ENCODE measurements around the gene CDH22.

The CDH22 gene

GRCh38 chr20:46171476-46171875 lies 136.8 kb downstream of the CDH22 start:
- peaks cover 0 to 4% of the 10 kb centered on the region in 2 experiments for H3K4me1 ChIP-seq (ENCODE audit: control insufficient read depth in 1 of 2, insufficient read depth in 1 of 2, low read depth in 1 of 2, low read length in 1 of 2)
- H3K4me3 ChIP-seq (ENCODE audit: low read depth in 1 of 2, low read length in 1 of 2): no peak overlapping the region
- TF ChIP-seq CTCF (IDR thresholded peaks at IDR 0.05): no peak
- no peaks in the 10 kb centered on the region for H3K9me3 ChIP-seq
- no peaks in the 10 kb centered on the region for H3K36me3 ChIP-seq
- no peak overlapping the region for H3K27ac ChIP-seq
- peaks cover 76% of the 10 kb centered on the region for H3K27me3 ChIP-seq

GRCh38 chr20:46169245-46170171 lies 138.8 kb downstream of the CDH22 start:
- no peak for TF ChIP-seq CTCF (IDR thresholded peaks at IDR 0.05)
- H3K4me1 ChIP-seq (ENCODE audit: control insufficient read depth in 1 of 2, insufficient read depth in 1 of 2, low read depth in 1 of 2, low read length in 1 of 2): peaks cover 0 to 3% of the 10 kb centered on the region in 2 experiments
- H3K4me3 ChIP-seq (ENCODE audit: low read depth in 1 of 2, low read length in 1 of 2): no peak overlapping the region
- peaks cover 60% of the 10 kb centered on the region for H3K27me3 ChIP-seq
- H3K36me3 ChIP-seq: no peaks in the 10 kb centered on the region
- H3K27ac ChIP-seq: no peak overlapping the region
- no peaks in the 10 kb centered on the region for H3K9me3 ChIP-seq

GRCh38 chr20:46168438-46168837 lies 139.9 kb downstream of the CDH22 start:
- Histone ChIP-seq H3K4me3 (ENCODE audit: low read depth in 1 of 2, low read length in 1 of 2) (no peak overlapping the region), H3K27me3 (peaks cover 57% of the 10 kb centered on the region), H3K36me3 (no peaks in the 10 kb centered on the region), H3K27ac (no peak overlapping the region), H3K4me1 (ENCODE audit: control insufficient read depth in 1 of 2, insufficient read depth in 1 of 2, low read depth in 1 of 2, low read length in 1 of 2) (no peaks in the 10 kb centered on the region), H3K9me3 (no peaks in the 10 kb centered on the region)
- TF ChIP-seq CTCF (IDR thresholded peaks at IDR 0.05): no peak

GRCh38 chr20:46167080-46167479 lies 141.2 kb downstream of the CDH22 start:
- Histone ChIP-seq H3K36me3 (no peaks in the 10 kb centered on the region), H3K4me1 (ENCODE audit: control insufficient read depth in 1 of 2, insufficient read depth in 1 of 2, low read depth in 1 of 2, low read length in 1 of 2) (no peaks in the 10 kb centered on the region), H3K4me3 (ENCODE audit: low read depth in 1 of 2, low read length in 1 of 2) (no peak overlapping the region), H3K27ac (no peak overlapping the region), H3K9me3 (no peaks in the 10 kb centered on the region), H3K27me3 (peaks cover 52% of the 10 kb centered on the region)
- TF ChIP-seq CTCF (IDR thresholded peaks at IDR 0.05): no peak

GRCh38 chr20:46164254-46164653 lies 144.0 kb downstream of the CDH22 start:
- no peaks in the 10 kb centered on the region for H3K4me1 ChIP-seq (ENCODE audit: control insufficient read depth in 1 of 2, insufficient read depth in 1 of 2, low read depth in 1 of 2, low read length in 1 of 2)
- H3K27ac ChIP-seq: no peak overlapping the region
- H3K36me3 ChIP-seq: no peaks in the 10 kb centered on the region
- H3K4me3 ChIP-seq (ENCODE audit: low read depth in 1 of 2, low read length in 1 of 2): no peak overlapping the region
- peaks cover 53% of the 10 kb centered on the region for H3K27me3 ChIP-seq
- no peak for TF ChIP-seq CTCF (IDR thresholded peaks at IDR 0.05)
- H3K9me3 ChIP-seq: no peaks in the 10 kb centered on the region

All from neutrophil (primary cell).